ENCODE results near the gene DSCAML1. TPM values are rescaled to one million over a fixed set of nuclear protein-coding genes. Genes with fewer than 3 reads are reported as not detected.

The DSCAML1 gene
- total RNA-seq, 1 donor from 2014 or later: not detected

DNA sequence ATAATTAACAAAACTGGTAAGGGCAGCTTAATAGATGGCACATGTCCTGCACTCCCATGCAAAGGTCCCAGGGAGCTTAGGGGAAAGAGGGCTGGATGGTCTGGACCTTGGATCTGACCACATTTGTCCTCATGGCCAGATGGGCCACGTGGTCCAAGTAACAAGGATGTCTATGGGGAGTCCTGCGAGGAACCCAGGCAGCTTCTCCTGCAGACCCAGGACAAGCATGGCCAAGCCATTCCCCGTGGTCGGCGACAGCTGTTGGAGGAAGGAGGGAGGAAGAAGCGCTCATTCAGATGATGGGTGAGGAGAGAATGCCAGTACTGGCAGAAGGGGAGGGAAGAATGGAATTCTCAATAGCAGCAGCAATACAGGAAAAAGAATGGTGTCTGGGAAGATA, 109.2 kb downstream of the DSCAML1 start:
- ATAC-seq: no peak

DNA sequence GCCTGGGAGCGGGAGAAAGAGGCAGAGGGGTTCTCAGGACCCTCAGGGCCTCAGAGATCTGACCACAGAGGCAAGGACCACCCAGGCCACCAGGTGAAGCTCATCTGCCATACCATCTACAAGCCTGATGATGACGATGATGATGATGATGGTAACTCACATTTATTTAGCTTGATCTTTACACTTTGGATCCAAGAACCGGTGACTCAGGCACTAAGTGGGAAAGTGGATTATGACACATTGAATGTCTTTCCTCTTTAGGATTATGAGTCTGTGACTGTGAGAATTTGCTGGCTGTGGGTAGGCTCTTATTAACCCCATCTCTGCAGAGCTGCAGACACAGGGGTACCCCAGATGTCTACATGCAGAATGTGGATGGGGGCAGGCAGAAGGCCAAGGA, 110.3 kb downstream of the DSCAML1 start:
- ATAC-seq: no peak

DNA sequence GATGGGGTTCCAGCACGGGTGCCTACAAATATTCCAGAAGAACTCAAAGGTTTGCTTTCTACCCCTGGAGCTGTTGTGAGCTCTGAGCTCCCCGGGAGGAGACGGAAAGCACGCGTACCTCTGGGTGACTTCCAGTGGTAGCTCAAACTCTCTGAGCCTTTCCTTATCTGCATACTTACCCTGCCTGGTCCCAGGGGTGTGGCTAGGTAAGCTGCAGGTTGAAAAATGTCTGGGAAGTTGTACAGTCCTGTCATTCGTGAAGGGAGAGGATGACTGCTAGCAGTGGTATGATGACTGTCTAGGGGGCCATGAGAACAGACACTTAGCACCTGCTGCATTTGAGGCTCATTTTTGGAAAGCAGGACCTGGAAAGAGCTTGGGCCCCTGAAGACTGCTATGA, 111.5 kb downstream of the DSCAML1 start:
- no peak for ATAC-seq

DNA sequence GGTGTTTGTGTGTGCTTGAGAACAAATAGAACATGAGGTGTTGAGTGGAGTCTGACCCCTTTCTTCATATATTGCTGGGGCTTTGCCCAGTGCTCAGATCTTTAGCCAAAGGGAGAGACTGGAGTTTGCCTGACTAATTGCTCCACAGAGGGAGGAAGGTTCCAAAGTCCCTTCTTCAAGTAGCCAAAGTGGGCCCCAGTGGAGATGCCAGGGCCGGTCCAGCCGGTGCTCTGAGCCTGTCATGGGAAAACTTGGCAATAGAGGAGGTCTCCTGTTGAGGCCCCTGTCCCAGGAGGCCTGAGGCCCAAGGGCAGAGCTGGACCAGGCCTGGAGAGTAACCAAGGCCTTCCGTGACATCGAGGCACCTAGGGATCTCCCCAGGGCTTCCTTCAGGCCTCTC, 112.3 kb downstream of the DSCAML1 start:
- ATAC-seq: no peak

DNA sequence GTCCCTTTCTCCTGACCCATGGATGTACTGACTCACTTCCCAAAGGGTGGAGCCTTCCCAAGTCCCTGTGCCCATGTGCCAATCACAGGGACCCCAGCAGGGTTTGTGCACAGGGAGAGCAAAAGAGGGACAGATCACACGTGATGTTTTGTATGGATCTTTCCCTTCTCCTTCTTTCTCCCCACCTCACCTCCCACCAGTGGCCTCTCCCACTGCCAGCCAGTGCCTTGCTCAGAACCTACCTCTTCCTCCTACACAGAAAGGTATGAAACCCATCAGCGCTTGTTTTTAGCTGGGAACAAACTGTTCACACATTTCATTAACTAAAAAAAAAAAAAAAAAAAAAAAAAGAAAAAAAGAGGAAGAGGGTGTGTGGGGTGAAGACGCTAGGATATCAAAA, 112.9 kb downstream of the DSCAML1 start:
- no peak for ATAC-seq

DNA sequence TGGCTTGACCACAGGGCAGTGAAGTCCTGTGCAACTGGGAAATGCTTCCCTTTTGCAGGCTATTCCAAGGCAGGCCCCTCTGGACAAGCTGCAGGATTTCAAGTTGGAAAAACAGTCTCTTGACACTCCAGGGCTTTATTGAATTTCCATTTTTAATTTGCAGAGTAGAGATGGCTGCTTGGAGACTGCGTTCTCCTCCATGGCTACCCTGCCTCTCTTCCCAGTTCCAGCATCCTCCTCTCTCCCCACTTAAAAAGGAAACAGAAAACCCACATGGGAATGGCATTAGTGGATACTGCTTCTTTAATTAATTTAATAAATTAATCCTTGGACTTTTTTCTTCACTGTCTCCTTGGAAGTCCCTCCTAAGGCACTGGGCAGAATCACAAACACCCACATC, 115.6 kb downstream of the DSCAML1 start:
- no peak for ATAC-seq

DNA sequence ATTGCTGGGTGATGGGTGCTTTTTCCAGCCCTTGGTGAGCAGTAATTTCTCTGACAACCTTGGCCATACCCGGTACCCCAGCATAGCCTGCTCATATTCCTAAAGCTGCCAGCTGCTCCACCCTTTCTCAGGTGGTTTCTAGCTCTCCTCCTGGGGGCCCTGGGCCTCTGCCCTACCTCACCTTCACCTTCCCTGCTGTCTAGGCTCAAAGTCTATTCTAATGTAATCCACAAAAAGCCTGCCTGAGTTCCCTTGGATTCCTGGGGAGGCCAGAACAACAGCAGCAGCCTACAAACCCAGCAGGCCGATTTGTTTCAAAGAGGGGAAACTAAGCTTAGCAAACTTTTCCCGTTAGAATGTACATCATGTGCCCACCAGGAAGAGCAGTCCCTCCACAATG, 117.6 kb downstream of the DSCAML1 start:
- no peak for ATAC-seq

DNA sequence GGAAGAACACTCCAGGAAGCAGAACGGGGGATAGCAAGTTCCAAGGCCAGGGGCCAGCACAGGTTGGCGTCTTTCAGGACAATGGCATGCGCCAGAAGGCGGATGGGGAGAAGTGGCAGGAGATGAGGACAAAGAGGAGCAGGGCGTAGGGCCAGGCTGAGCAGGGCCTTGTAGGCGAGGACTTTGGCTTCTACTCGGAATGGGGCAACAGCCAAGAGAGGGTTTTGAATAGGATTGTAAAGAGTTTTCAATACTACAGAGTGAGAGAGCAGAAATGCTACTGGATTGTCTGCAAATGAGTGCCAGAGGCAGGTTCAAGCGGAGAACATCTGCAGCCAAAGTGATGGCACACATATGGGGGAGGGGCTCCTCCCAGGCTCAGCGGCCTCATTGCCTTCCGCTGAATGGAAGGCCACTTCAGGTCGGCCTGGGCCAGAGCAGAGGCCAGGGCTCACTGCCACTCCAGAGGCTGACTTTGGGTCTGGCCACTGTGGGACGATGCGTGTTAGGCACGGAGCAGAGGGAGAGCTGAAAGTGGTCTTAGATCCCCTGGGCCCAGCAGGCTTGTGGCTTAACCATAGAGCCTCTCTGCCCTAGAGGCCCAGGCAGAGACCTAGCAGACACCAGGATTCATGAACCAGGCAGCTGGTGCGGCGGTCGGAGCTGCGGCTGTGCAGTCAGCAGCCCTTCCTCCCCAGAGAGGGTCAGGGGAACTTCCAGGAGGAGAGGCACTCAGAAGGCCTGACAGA, 118.2 kb downstream of the DSCAML1 start:
- no peak for ATAC-seq

DNA sequence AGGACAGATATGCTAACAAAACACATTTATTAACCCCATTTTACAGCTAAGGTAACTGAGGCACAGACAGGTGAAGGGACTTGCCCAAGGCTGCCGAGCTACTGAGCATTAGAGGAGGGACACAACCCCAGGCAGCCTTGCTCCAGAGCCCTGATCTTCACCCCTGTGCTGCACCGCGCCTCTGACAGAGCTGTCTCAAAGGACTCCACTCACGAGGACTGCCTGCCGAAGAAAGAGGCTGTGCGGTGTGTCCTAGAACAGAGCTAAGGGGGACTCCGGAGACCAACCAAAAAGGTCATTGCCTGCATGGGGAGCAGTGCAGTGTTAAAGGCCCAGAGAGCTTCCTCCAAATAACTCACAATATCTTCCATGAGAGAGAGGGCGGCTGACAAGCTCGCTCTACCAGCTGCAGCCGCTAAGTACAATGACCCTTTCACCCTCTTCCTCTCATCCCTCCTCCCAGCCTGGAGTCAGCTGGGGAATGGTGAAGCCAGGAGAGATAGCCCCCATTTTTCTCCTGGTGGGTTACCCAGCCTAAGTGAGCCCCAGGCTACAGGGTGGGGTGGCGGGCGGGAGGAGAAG, 119.2 kb downstream of the DSCAML1 start:
- ATAC-seq: no peak

DNA sequence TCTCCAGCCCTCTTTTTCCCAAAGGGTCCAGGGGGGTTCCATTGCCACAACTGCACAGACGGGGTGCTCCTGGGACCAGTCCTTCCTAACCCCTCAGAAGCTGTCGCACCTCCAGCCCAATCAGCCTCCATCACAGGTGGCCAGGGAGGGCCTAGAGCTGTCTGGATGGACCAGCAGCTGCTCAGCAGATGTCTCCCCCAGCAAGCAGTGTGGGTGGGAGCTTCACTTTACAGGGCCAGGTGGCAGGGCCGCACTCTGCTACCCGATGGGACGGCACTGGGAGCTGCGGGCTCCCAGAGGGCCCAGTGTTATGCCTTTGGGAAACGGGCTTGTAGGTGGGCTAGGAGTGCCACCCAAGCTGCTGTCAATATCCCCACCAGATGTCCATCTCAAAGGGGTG, 120.5 kb downstream of the DSCAML1 start:
- ATAC-seq: no peak

DNA sequence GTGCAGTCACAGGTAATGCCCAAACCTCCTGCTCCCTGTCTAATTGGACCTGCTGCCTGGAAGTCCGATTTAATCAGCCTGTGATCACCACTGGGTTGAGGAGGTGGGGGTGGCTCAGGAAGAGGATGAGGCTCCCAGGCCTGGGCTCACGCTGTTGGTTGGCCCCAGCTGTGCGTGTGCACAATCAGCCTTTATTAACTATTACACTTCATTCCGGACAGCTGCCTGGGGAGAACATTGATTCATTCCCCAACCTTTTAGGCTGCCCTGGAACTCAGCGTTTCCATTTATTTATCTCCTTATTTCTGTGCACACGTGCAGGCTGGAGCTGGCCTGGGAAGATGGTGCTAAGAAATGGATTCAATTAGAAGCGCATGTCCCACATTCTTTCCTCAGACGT, 123.4 kb downstream of the DSCAML1 start:
- ATAC-seq: no peak

DNA sequence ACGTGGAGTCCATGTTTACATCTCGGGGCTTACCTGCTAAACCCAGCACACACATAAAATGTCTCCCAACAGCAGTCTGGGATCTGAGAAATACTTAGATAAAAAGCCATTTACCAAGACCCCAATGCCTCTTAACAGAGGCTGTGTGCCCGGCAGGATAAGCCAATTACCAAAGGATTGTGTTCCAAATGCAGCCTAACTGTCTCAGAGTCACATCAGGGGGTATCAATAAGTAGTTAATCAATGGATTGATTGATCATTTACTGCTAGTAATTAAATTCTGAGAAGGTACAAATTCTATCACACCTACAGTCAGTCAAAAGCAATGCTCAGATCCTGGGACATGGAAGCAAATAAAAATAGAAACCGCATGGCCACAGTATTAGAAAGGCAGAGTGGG, 125.6 kb downstream of the DSCAML1 start:
- no peak for ATAC-seq

DNA sequence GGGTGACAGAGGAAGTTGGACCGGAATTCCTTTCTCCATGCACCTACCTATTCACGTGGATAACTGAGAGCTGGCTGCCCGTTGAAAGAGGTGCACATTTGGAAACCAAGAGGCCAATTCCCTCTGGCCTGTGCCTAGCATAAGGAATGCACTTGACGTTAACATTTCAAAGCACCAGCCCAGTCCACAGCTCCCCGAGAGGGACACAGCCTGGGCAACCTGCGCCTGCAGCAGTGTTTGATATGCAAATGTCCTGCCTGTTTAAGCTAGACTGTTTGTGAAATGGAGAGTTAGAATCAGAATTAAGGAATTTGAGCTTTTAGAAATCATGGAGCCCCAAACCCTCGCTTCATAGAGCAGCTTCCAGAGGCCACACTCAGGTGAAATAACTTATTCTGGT, 126.1 kb downstream of the DSCAML1 start:
- ATAC-seq: no peak

DNA sequence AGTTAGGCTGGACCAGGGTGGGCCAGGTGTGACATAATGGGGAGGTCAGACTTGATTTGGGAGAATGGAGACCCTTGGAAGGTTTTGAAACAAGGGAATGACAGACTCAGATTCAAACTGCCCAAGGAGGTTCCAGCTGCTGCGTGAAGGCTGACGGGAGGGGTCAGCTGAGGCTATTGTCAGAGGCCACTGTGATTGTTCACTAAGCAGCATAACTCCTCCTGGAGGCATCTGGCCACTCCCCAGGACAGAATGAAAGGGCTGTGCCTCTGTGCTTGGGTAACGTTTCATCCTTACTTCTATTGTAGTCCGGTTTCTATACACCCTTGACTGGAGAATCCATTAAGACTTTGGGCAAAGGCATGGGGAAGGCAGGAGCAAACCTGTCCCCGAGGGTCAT, 126.6 kb downstream of the DSCAML1 start:
- ATAC-seq: no peak

DNA sequence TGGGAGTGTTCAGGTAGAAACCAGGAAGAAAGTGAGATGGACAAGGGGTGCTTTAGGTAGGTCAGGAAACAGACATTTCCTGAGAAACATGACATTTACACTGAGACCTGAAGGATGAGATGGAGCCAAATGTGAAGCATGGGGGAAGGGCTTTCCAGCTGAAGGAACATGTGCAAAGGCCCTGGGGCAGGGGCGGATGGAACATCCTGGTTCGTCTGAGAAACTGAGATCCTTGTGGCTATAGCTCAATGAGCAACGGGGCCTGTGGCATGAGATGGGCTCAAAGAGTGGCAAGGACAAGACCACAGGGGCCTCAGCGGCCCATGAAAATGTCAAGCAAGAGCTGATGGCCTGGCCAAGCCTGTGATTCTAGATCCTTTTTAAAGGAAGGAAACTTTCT, 127.4 kb downstream of the DSCAML1 start:
- no peak for ATAC-seq

DNA sequence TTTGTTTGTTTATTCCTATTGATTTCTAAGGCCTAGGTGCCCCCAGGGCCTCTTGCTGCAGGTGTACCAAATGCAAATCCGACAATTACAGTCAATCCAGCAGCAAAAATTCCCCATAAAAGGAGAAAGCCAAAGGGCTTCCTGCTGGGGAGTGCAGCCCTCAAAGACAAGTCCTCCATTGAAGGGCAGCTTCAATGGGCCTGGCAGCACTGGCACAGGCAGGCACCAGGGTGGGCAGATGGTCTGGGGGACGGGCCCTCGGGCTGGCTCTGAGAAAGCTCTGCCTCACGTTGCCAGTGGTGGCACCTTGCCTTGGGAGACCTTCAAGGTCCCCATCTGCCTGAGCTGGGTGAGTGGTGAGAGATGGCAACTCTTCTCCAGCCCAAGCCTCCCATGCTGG, 128.0 kb downstream of the DSCAML1 start:
- ATAC-seq: no peak

DNA sequence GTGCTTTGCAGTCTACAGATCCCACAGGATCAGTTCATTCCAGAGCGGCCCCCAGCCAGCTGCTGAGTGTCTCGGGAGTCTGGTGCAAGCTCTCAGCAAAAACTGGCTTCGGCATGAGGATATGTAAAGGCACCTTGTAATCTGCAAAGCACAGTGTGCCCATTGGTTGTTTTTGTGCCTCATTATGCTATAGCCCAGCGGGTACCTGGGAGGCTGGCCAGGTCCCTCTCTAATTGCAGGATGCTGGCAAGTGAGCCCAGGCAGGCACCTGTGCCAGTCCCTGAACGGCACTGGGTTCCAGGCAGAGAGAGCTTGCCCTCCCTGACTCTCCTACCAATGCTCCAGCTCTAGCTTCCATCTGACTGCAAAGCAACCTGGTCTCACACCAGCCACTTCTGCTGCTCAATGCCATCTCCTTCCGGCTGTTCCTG, 128.7 kb downstream of the DSCAML1 start:
- ATAC-seq: no peak

DNA sequence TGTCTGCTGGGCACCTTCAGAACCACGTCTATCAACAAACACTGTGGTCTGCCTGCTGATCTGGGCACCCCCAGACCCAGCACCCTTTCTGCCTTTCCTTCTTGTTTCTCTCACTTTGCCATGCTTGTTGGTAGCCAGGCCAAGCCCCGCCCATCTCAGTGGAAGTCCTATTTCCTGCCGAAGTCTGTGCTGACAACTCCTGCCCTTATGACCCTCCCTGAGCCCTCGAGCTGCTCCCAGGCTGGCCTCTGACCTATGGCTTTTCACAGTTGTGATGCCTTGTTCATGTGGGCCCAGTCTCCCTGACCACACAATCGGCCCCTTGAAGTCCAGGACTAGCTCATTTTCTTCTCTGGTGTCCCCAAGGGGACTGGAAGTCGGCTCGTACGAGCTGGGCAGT, 132.1 kb downstream of the DSCAML1 start:
- ATAC-seq: no peak

DNA sequence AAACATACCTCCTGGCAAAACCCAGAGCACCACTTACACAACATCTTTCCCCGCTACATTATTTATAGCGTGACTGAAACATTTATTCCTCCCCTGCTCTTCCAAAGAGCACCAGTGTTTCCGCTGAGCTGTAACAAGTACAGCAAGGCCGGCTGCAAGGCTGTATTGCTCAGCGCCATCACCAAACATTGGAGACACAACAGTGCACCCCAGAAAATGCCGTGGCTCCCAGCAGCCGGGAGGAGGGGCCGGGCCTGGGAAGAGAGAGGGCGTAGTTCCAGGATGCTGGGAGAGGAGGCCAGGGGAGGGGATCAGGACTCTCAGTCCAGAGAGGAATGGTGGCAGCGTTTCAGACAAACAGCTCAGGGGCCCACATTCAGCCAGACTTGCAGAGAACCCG, 133.2 kb downstream of the DSCAML1 start:
- ATAC-seq: no peak

DNA sequence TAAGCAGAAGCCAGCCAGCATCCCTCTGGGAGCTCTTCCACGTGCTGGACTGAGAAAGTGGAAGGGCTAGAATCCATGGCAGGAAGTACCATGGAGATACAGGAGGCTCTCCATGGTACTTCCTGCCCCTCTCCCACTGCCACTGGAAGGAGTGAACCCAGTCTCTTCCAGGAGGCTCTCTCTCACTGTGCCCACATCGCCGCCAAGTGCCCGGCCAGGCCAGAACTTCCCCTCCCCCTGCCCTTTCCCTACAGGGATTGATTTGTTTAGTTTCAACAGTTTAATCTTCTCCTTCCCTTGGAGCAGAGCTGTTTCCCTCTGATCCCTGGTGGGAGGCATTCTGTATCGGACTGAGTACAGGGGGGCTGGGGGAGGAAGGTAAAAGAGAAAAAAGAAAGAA, 133.6 kb downstream of the DSCAML1 start:
- ATAC-seq: no peak

DNA sequence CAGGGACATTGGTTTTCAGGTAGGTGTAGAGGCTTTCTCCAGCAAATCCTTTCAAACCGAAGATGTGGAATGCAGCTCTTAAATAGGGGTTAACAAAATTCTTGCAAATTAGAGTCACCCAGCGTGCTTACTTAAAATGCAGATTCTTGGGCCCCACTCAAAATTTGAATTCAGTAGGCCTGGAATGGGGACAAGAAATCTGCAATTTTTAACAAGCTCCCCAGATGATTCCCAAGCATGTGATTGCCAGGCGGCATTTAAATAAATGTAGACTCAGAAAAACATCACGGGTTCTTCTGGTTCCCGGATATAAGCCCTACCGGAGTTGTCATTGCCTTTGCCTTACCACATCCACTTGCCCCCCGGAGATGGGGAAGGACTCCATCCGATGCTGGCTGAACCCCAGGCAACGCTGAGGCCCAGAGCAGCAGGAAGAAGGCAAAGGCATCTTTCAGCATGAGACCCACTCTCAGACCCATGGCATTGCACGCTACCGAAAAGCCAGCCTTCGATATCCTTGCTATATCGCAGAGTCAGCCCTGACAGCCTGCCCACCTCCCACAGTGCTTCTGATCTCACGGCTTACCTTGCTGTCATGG, 134.2 kb downstream of the DSCAML1 start:
- ATAC-seq: no peak

DNA sequence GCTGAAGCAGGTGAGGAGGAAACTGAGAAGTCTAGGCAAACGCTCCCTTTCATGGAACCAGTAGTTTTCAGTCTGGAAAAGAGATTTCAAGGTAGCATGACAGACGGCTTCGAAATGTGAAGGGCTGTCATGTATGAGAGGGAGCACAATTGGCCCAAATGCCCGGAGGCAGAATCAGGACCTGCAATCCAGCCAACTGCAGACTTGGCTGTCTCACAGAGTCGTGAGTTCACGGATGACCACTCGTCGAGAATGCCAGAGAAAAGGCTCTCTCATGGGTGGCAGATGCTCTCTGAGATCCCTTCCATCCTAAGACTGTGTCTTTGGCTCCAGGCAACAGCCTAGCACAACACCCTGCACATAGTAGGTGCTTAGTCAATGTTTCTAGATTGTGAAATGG, 134.8 kb downstream of the DSCAML1 start:
- no peak for ATAC-seq

DNA sequence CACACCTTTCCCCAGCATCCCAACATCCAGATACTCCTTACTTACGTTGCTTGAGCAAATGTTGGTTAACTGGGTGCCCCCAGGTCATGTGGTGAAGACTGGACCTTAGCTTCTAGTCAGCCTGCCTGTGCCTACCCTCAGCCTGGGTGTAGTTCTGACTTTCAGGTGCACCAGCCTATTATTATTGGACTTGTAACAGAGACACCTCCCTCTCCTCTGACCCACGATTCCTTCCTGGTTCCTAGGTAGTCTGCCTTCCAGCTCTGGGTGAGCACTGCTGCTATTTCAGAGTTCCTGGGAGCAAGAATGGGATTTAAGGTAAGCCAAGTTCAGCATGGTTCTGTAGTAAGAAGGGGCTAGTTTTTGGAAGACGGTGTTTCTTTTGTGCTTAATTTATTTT, 138.2 kb downstream of the DSCAML1 start:
- no peak for ATAC-seq

DNA sequence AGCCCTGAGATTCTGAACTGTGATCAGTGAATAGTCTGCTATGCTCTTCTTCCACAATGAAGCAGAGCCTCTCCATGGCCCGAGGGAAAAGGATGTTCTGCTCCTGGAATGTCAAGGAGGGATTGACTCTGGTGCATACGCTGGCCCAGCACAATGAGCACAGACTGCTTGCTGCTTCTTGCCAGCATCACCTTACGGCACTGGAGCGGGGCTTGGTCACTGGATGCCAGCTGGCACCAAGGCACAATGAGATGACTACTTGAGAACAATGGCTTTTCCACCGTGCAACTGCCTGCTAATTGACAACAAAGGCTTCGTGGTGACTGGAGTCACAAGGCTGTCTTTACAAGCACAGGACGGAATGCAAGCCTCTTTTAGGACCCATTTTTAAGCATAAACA, 139.2 kb downstream of the DSCAML1 start:
- ATAC-seq: no peak

All from esophagus mucosa (tissue), 1 donor.